BLaER1 treated with 17β-estradiol and CSF1 and Interleukin-3, amounts not matched to agents 10 nM and 100 nM (cell line): ENCODE data around the gene AGAP1.
A peak's percentile ranks its signal among the peaks of the same experiment; 100 is the strongest.

ENCODE experiments used
- H3K27ac ChIP-seq, 11 experiments: shearing (Covaris generic); formaldehyde crosslinking; 2 replicates each; pipeline ENCODE4 v1.8.1; 2022
- H3K27me3 ChIP-seq, 11 experiments: shearing (Covaris generic); formaldehyde crosslinking; 2 replicates each; pipeline ENCODE4 v1.8.1; 2022
- H3K36me3 ChIP-seq, 11 experiments: shearing (Covaris generic); formaldehyde crosslinking; 2 replicates each; pipeline ENCODE4 v1.8.1; 2022
- H3K4me1 ChIP-seq, 10 experiments: shearing (Covaris generic); formaldehyde crosslinking; 2 replicates each; pipeline ENCODE4 v1.8.1; 2022
- H3K4me2 ChIP-seq, 11 experiments: shearing (Covaris generic); formaldehyde crosslinking; 2 replicates each; pipeline ENCODE4 v1.8.1; 2022
- H3K4me3 ChIP-seq, 10 experiments: shearing (Covaris generic); formaldehyde crosslinking; 2 replicates each; pipeline ENCODE4 v1.8.1; 2022
- H3K9ac ChIP-seq, 11 experiments: shearing (Covaris generic); formaldehyde crosslinking; 2 replicates each; pipeline ENCODE4 v1.8.1; 2022
- H3K9me3 ChIP-seq, 11 experiments: shearing (Covaris generic); formaldehyde crosslinking; replicated peaks in 1 of 11; 2 replicates each; pipeline ENCODE4 v1.8.1; 2022
- H4K20me1 ChIP-seq, 11 experiments: shearing (Covaris generic); formaldehyde crosslinking; 2 replicates each; pipeline ENCODE4 v1.8.1; 2022
- Cebpa-rat ChIP-seq, 11 experiments: shearing (Covaris generic); IDR thresholded peaks; 2 replicates each; pipeline ENCODE4 v1.8.1; 2022

The AGAP1 gene

DNA sequence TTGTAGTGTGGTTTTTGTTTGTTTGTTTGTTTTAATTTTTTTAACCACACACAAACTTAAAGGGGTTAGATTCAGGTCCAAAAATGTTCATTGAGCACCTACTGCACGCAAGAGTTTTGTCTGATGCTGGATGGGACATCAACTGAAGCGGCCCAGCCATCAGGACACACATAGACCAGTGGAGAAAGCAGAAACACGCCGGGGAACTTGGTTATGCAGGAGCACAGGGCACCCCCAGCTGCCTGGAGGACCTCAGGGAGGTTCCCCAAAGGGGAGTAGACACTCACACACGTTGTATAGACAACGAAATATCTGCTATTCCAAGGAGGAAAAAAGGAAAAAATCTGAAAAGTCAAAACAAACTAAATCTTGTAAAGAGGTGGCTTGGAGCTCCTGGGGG, 482.7 kb downstream of the AGAP1 start:
- H3K9ac ChIP-seq = no peak overlapping the region
- peaks cover 26 to 34% (median 32%) of the 10 kb centered on the region in 10 experiments for H3K4me1 ChIP-seq
- TF ChIP-seq Cebpa-rat (IDR thresholded peaks at IDR 0.05) = no peak
- H3K9me3 ChIP-seq = peaks cover 0 to 6% (median 0%) of the 10 kb centered on the region in 11 experiments; a peak in 1 of 22 replicates
- H3K27ac ChIP-seq = peak overlapping the region in 3 of 11 experiments; percentile 65 to 78 (median 72); a peak in 5 of 22 replicates
- peak overlapping the region in 10 of 11 experiments; percentile 67 to 92 (median 82); a peak in 16 of 22 replicates for H3K4me2 ChIP-seq
- no peak overlapping the region for H3K4me3 ChIP-seq
- no peaks in the 10 kb centered on the region; a peak in 2 of 22 replicates for H4K20me1 ChIP-seq
- H3K27me3 ChIP-seq = no peaks in the 10 kb centered on the region
- peaks cover 3 to 73% (median 47%) of the 10 kb centered on the region in 11 experiments; a peak in 19 of 22 replicates for H3K36me3 ChIP-seq

DNA sequence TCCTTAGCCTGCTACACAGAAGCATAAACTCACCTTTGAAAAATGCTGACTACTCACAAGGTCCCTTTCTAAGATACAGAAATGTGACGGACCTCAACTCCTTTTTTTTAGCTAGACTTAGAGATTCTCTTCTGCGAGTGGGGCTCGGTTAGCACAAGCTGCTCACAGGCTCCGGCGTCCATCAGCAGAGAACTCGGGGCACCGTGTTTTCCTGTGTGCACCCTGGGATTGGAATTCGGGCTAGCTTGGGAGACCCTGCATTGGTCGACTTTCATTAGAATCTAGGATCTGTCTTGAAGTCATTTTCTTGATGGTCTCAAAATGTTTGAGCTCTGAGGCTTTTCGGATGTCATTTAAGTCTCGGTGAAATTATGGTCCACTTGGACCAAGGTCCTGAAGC, 483.1 kb downstream of the AGAP1 start:
- no peaks in the 10 kb centered on the region for H3K27me3 ChIP-seq
- H4K20me1 ChIP-seq = no peaks in the 10 kb centered on the region; a peak in 2 of 22 replicates
- no peak for TF ChIP-seq Cebpa-rat (IDR thresholded peaks at IDR 0.05)
- H3K4me2 ChIP-seq = peak overlapping the region; percentile 67 to 92 (median 80)
- H3K4me1 ChIP-seq = peaks cover 26 to 34% (median 32%) of the 10 kb centered on the region in 10 experiments
- no peak overlapping the region; a peak in 1 of 20 replicates for H3K4me3 ChIP-seq
- H3K27ac ChIP-seq = peak overlapping the region in 8 of 11 experiments; percentile 38 to 78 (median 62); a peak in 14 of 22 replicates
- peaks cover 3 to 70% (median 47%) of the 10 kb centered on the region in 11 experiments; a peak in 19 of 22 replicates for H3K36me3 ChIP-seq
- peak overlapping the region in 4 of 11 experiments; percentile 11 to 62 (median 50); a peak in 5 of 22 replicates for H3K9ac ChIP-seq
- peaks cover 0 to 6% (median 0%) of the 10 kb centered on the region in 11 experiments; a peak in 1 of 22 replicates for H3K9me3 ChIP-seq

DNA sequence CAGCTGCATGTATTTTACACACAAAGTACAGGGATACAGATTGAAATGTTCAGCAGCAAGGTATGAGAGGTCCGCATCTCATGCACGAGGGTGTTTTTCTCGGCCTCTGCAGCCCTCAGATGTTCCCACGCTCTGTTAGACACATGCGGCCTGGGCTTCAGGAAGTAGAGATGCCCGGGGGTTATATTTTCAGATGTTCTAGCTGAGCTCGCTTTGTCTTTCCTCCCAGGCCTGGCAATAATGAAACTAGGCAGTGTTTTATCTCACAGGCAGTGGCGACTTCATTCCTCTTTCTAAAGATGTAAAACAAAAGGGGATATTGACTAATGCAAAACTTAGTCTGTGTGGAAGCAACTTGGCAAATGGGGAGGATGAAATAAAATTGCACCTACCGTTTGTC, 483.6 kb downstream of the AGAP1 start:
- Histone ChIP-seq H3K27me3 (no peaks in the 10 kb centered on the region), H3K9ac (peak overlapping the region in 8 of 11 experiments; percentile 11 to 62 (median 40); a peak in 9 of 22 replicates), H3K9me3 (peaks cover 0 to 6% (median 0%) of the 10 kb centered on the region in 11 experiments; a peak in 1 of 22 replicates), H3K4me3 (peak overlapping the region in 2 of 10 experiments; percentile 11 to 23; a peak in 1 of 20 replicates), H3K27ac (peak overlapping the region in 9 of 11 experiments; percentile 31 to 78 (median 65); a peak in 17 of 22 replicates), H3K36me3 (peaks cover 3 to 70% (median 47%) of the 10 kb centered on the region in 11 experiments; a peak in 19 of 22 replicates), H4K20me1 (no peaks in the 10 kb centered on the region; a peak in 2 of 22 replicates), H3K4me2 (peak overlapping the region; percentile 67 to 92 (median 80)), H3K4me1 (peaks cover 26 to 34% (median 32%) of the 10 kb centered on the region in 10 experiments)
- no peak for TF ChIP-seq Cebpa-rat (IDR thresholded peaks at IDR 0.05)

DNA sequence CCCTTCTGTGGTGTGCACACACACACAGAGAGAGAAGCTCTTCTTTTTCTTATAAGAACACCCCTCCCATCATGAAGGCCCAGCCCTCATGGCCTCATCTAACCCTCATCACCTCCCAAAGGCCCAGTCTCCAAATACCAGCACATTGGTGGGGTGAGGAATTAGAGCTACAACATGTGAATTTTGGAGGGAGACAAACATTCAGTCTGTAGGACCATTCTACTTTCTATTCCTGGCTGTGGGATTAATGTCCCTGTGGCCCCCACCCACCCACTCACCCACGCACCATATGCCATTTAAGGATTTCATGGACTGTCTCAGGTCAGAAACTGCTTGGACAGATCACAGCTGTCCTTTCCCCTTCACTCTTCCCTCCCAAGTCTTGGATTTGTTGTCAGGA, 484.2 kb downstream of the AGAP1 start:
- Histone ChIP-seq H3K4me3 (peak overlapping the region in 2 of 10 experiments; percentile 11 to 23; a peak in 1 of 20 replicates), H3K4me2 (peak overlapping the region; percentile 67 to 92 (median 80)), H3K36me3 (peaks cover 4 to 69% (median 46%) of the 10 kb centered on the region in 11 experiments; a peak in 18 of 22 replicates), H4K20me1 (no peaks in the 10 kb centered on the region; a peak in 1 of 22 replicates), H3K27ac (peak overlapping the region in 9 of 11 experiments; percentile 31 to 78 (median 65); a peak in 17 of 22 replicates), H3K4me1 (peaks cover 26 to 36% (median 34%) of the 10 kb centered on the region in 10 experiments), H3K9ac (peak overlapping the region in 7 of 11 experiments; percentile 25 to 62 (median 40); a peak in 10 of 22 replicates), H3K27me3 (no peaks in the 10 kb centered on the region), H3K9me3 (0 out of 22 replicates have a peak, but pooled peaks cover 0 to 6% (median 0%) of the 10 kb centered on the region in 11 experiments)
- TF ChIP-seq Cebpa-rat (IDR thresholded peaks at IDR 0.05) = no peak

DNA sequence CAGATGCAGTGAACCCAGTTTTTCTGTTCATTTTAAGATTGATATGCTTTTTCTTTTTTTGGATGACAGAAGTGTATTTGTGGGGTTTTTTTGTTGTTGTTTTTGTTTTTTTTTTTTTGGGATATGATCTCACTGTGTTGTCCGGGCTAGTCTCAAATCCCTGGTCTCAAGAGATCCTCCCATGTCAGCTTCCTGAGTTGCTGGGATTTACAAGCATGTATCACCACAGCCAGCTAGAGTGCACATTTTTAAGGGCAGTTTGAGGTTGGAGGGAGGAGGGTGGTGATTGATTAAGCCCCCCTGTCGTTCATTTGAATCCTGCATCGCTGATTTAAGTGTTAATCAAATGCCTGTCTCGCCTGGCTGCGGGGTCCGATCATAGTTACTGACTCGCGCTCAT, 485.2 kb downstream of the AGAP1 start:
- H4K20me1 ChIP-seq = no peaks in the 10 kb centered on the region; a peak in 1 of 22 replicates
- no peaks in the 10 kb centered on the region for H3K27me3 ChIP-seq
- H3K36me3 ChIP-seq = peaks cover 5 to 72% (median 38%) of the 10 kb centered on the region in 11 experiments; a peak in 18 of 22 replicates
- no peak overlapping the region for H3K27ac ChIP-seq
- peaks cover 0 to 10% (median 0%) of the 10 kb centered on the region in 11 experiments; a peak in 4 of 22 replicates for H3K9me3 ChIP-seq
- H3K4me3 ChIP-seq = no peak overlapping the region
- TF ChIP-seq Cebpa-rat (IDR thresholded peaks at IDR 0.05) = no peak
- peak overlapping the region in 1 of 11 experiments; percentile 23; a peak in 2 of 22 replicates for H3K9ac ChIP-seq
- H3K4me1 ChIP-seq = peaks cover 26 to 43% (median 36%) of the 10 kb centered on the region in 10 experiments
- peak overlapping the region in 9 of 11 experiments; percentile 74 to 92 (median 83); a peak in 17 of 22 replicates for H3K4me2 ChIP-seq

DNA sequence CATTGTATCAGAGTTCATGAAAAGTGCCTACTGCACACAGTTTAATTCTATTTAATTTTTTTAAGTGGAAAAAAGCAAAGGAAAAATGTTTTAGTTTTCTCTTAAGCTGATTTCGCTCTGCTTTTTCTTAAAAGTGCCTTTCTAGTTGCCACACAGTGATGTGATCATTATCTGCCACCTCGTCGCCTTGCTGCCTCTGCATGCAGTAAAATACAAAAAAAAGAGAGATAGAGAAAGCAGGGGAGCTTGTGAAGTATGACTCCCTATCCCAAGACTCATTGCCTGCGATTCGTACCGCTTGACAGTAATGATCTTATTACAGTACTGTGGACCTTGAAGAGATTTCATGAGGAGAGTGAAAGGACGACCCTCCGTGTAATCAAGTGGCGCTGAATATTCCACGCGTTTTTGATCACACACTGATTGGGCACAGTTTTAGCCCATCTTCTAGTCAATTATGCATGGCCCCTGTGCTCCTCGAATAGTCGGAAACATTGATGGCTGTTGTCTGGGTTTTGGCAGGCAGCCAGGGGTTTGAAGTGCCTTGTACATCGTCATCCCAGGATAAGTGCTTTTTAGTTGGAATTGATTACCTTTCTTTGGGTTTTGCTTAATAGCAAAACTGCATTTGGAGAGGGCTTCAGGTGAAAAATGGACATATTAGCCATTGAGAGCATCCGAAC, 486.1 kb downstream of the AGAP1 start:
- no peak overlapping the region for H3K4me3 ChIP-seq
- H3K4me2 ChIP-seq = peak overlapping the region in 1 of 11 experiments; percentile 80; a peak in 5 of 22 replicates
- no peak overlapping the region for H3K27ac ChIP-seq
- no peaks in the 10 kb centered on the region for H3K27me3 ChIP-seq
- no peak for TF ChIP-seq Cebpa-rat (IDR thresholded peaks at IDR 0.05)
- no peak overlapping the region for H3K9ac ChIP-seq
- peaks cover 26 to 43% (median 36%) of the 10 kb centered on the region in 10 experiments for H3K4me1 ChIP-seq
- H3K9me3 ChIP-seq = peaks cover 0 to 19% (median 7%) of the 10 kb centered on the region in 11 experiments; a peak in 14 of 22 replicates
- H3K36me3 ChIP-seq = peaks cover 0 to 72% (median 37%) of the 10 kb centered on the region in 11 experiments; a peak in 18 of 22 replicates
- H4K20me1 ChIP-seq = no peaks in the 10 kb centered on the region; a peak in 1 of 22 replicates

GRCh38 chr2:235981631-235982030, 487.8 kb downstream of the AGAP1 start:
- Histone ChIP-seq H3K9me3 (peaks cover 0 to 29% (median 13%) of the 10 kb centered on the region in 11 experiments; a peak in 15 of 22 replicates), H3K4me1 (peaks cover 26 to 40% (median 35%) of the 10 kb centered on the region in 10 experiments), H3K36me3 (peaks cover 0 to 62% (median 31%) of the 10 kb centered on the region in 11 experiments; a peak in 18 of 22 replicates), H3K27ac (no peak overlapping the region), H4K20me1 (no peaks in the 10 kb centered on the region; a peak in 1 of 22 replicates), H3K27me3 (no peaks in the 10 kb centered on the region), H3K4me2 (no peak overlapping the region), H3K9ac (no peak overlapping the region), H3K4me3 (no peak overlapping the region)
- no peak for TF ChIP-seq Cebpa-rat (IDR thresholded peaks at IDR 0.05)

DNA sequence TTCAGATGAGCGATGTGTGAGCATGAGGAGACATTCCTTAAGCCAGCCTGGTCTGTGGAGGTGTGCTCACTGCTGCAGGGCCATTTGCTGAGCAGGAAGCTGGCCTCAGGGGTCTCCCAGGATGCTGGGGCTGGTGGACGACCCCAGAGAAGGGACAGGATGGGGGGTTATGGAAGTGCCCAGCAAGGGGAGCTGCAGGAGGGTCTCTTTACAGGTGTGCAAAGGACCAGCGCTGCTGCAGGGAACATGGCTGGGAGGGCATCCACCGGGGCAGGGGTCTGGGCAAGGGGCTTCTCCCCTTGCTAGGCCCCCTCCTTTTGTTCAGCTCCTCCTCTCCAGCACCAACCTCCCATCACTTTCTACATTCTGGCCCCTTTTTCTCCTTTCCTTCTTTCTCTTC, 489.2 kb downstream of the AGAP1 start:
- no peak overlapping the region for H3K27ac ChIP-seq
- TF ChIP-seq Cebpa-rat (IDR thresholded peaks at IDR 0.05) = no peak
- peaks cover 0 to 65% (median 35%) of the 10 kb centered on the region in 11 experiments; a peak in 19 of 22 replicates for H3K36me3 ChIP-seq
- peaks cover 12 to 26% (median 21%) of the 10 kb centered on the region in 10 experiments for H3K4me1 ChIP-seq
- no peak overlapping the region for H3K9ac ChIP-seq
- H3K9me3 ChIP-seq = peaks cover 0 to 30% (median 14%) of the 10 kb centered on the region in 11 experiments; a peak in 16 of 22 replicates
- H4K20me1 ChIP-seq = no peaks in the 10 kb centered on the region
- H3K4me2 ChIP-seq = peak overlapping the region in 2 of 11 experiments; percentile 8 to 25; a peak in 2 of 22 replicates
- no peaks in the 10 kb centered on the region for H3K27me3 ChIP-seq
- H3K4me3 ChIP-seq = no peak overlapping the region
